ENCODE data around the gene SPANXD. TPM values are rescaled to one million over a fixed set of nuclear protein-coding genes. Genes with fewer than 3 reads are reported as not detected.
"Not testable (repeated sequence)": the region's sequence is repeated elsewhere in the genome, so short reads cannot be mapped to it uniquely, and the experiment has no call there.

Gene SPANXD, protein sequence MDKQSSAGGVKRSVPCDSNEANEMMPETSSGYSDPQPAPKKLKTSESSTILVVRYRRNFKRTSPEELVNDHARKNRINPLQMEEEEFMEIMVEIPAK
- under 1 TPM in 1 of 4 donors, not detected in 3; 0.09 TPM for polyA plus RNA-seq (ENCODE audit: insufficient read length in 4 of 4)

DNA sequence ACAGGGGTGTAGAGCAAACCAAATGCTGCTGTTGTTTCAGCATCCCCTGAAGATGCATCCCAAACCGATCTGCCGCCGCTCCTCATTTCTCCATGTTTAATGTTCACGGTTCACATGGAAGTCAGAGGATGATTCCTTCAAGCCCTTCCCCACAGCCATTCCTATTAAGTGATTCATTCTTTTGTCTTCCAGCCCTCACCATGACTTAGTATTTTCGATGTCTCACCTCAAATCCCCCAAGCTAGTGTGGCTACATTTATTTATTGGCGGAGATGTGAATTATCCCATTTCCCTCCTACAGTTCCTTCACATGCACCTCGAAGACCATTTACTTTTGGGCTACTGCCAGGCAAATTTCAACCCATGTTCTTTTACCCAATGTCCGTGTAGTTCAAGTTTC lies at the start of gene SPANXD:
TSS of gene SPANXD (minus strand) at position 101 of the 400 bp plus-strand sequence. CDS start 334 bp downstream, outside the sequence.
- not testable (repeated sequence) for DNase-seq (ENCODE audit: low read depth in 4 of 4, low spot score in 3 of 4)

GRCh38 chrX:141742666-141743065 lies 44.1 kb upstream of the SPANXD start:
- DNase-seq (ENCODE audit: low read depth in 4 of 4, low spot score in 3 of 4) = no peak

DNA sequence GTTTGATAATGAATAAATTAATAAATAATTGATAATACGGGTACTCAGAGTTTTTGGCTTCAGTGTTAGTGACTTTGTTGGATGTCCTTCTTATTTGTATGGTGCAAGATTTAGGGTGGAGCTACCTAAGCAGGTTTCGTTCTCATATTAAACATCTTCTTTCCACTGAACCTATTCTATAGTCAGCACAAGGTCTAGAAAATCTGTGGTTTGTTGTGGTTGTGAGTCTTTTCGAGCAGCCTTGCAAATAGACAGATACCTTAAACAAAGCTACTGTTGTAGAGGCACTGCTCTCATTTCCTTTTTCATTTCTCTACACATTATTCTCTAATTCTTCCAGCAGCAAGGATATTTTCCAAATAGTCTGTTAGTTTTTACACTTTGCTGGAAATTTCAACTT lies 38.1 kb upstream of the SPANXD start:
- DNase-seq (ENCODE audit: low read depth in 4 of 4, low spot score in 3 of 4) = no peak

DNA sequence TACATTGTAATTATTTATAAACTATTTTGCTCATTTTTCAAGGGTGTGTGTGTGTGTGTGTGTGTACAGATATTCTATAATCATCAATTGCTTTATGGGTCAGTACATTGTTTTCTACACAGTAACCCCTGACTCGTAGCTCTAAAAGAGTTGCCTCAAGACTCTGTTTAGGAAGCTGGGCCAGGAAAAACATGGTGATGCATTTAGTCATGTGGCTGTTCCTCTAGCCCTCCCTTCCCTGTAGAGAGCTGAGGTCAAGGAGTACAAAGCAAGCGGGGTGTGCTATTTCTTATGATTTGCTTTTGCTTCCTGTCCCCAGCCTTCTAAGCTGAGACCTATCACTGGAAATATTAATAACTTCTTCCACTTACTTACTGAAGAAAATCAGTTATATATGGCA lies 34.8 kb upstream of the SPANXD start:
- DNase-seq (ENCODE audit: low read depth in 4 of 4, low spot score in 3 of 4) = no peak

DNA sequence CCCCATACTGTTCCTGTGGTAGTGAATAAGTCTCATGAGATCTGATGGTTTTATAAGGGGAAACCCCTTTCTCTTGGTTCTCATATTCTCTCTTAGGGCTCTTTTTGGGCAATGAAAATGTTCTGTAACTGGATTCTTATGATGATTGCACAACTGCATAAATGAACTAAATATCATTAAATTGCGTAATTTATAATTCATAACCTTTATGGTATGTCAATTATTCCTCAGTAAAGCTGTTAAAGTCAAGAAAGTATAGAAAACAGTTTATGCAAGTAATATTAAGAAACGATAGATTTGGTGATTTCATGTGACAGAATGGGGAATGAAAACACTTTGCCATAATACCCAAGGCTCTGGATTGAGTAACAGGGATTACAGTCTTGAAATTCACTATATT lies 33.5 kb upstream of the SPANXD start:
- DNase-seq (ENCODE audit: low read depth in 4 of 4, low spot score in 3 of 4) = no peak

DNA sequence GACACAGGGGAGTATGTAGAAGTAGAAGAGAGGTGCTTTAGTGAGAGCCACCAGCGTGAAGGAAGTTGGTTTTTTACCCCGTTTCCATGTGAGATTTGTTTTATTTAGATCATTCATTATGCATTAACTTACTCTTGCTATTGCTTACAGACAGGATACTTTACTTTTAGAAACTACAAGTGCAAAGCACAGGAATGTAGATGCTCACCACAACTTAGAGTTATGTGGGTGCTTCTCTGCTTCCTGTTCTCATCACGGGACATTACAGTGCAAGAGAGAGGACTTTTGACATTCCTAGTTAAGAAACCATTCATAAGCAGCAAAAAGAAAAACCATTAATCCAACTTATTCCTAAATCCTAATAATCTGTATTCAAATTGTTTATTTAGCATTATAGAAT lies 25.6 kb upstream of the SPANXD start:
- no peak for DNase-seq (ENCODE audit: low read depth in 4 of 4, low spot score in 3 of 4)

- DNase-seq (ENCODE audit: low read depth in 4 of 4, low spot score in 3 of 4) = no peak
Measured at GRCh38 chrX:141714680-141715079, 16.1 kb upstream of the SPANXD start.

DNA sequence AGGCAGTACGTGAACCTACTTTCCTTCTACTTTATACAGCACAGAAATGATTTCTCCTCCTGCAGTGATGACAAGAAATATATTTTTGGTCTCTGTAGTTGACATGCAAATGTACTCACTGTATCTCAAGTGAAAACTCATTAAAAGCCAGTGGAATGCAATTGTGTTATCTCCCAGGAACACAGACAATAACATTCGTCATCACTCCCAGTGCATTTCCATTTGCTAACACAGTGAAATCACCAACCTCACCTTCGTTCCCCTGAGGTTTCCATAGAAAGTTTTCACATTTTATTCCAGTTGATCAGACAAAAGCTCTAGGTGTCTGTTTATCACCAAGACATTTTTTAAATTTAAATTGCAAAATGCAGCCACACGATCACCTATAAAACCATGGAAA lies 2.5 kb upstream of the SPANXD start:
- DNase-seq (ENCODE audit: low read depth in 4 of 4, low spot score in 3 of 4) = no peak

GRCh38 chrX:141673946-141674345 lies 24.6 kb downstream of the SPANXD start:
- no peak for DNase-seq (ENCODE audit: low read depth in 4 of 4, low spot score in 3 of 4)

DNA sequence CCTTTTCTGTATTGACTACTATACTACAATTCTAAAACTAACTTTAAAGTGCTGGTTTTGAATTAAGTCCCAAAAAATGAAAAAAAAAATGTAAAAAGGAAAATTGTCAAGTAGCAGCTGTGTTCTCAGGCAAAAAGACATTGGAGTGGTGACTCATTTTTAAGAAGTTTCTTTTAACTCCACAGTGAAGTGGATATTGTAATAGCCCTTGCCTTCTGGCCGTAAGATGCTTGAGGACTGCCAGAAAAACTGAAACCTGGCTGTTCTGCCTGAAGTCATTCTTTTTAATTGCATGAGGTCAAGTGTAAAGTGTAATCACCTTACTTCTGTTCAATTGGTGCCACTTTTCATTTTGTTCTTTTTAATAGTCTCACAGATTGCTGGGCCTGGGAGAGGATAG lies 28.9 kb downstream of the SPANXD start:
- no peak for DNase-seq (ENCODE audit: low read depth in 4 of 4, low spot score in 3 of 4)

DNA sequence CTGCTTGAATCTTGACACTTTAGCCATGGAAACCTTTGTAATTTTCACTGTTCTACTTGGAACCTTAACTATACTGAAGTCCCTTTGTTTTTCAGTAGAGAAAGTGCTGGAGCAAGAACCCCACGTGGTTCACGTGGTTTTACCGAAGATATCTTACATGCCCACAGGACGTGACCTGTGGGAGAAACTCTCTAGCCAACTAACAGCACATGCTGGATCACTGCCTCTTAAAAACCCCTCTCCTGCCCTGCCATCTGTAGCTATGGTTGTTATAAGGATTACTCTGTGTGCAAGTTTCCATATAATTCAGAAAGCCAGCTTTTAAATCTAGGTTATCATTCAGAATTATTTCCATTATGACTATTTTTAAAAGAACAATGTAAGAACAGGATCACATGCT lies 30.2 kb downstream of the SPANXD start:
- DNase-seq (ENCODE audit: low read depth in 4 of 4, low spot score in 3 of 4) = no peak

DNA sequence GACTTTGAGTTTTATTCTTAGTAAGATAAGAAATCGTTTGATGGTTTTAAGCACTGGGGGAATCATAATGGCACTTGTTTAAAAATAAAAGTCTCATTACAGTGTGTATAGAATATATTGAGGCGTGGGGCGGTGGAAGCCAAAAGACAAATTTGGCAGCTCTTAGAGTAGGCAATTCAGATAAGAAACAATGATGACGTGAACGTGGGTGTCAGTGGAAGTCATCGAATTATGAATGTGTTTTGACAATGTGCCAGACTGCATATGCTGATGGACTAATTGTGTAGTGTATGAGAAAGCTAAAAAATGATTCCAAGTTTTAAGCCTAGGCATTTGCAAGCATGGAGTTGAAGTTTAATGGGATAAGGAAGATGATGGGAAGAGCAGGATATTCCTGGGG lies 35.8 kb downstream of the SPANXD start:
- no peak for DNase-seq (ENCODE audit: low read depth in 4 of 4, low spot score in 3 of 4)

DNA sequence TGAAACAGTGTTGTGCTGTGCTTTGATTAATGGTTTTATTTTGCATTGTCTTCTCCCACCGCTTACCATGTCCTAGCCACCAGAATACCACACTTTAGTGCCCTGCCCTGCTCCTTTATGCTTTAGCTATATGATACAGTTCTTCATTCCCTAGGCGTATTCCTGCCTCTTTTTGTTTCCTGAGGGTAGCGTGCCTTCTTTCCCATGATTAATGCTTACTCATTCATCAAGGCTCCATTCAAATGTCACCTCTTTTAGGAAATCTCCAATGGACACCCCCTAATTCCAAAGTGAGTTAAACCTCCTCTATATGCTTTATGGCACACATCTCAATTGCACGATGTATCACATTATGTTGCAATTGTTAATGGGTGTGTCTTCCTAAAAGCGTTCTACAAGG lies 46.3 kb downstream of the SPANXD start:
- no peak for DNase-seq (ENCODE audit: low read depth in 4 of 4, low spot score in 3 of 4)

Other genes with a start within 250 kb of the SPANXD start
- not detected for gene SPANXA1, start 114.0 kb downstream of the SPANXD start, polyA plus RNA-seq (ENCODE audit: insufficient read length in 4 of 4)
- gene SPANXA2, start 109.0 kb downstream of the SPANXD start, polyA plus RNA-seq (ENCODE audit: insufficient read length in 4 of 4) = not detected
- under 1 TPM in 3 of 4 donors, not detected in 1; 0.15 to 0.45 (median 0.29) TPM for gene MAGEC3, start 139.6 kb upstream of the SPANXD start, polyA plus RNA-seq (ENCODE audit: insufficient read length in 4 of 4)
- gene MAGEC1, start 205.2 kb upstream of the SPANXD start, polyA plus RNA-seq (ENCODE audit: insufficient read length in 4 of 4) = not detected